ENCODE results near the gene SHB. TPM values are rescaled to one million over a fixed set of nuclear protein-coding genes. Genes with fewer than 3 reads are reported as not detected.

SHB gene
- total RNA-seq, 1 experiment from 2014 or later: 12.2 TPM

- POLR2A ChIA-PET: no interaction called here
- Mint-ChIP-seq H3K27me3 (ENCODE audit: low read depth) (no peaks in the 10 kb centered on the region), H3K36me3 (no peaks in the 10 kb centered on the region), H3K9me3 (no peaks in the 10 kb centered on the region), H3K4me3 (no peak overlapping the region), H3K4me1 (peaks cover 14% of the 10 kb centered on the region), H3K27ac (no peak overlapping the region)
- CTCF ChIA-PET: interaction anchor here (2.6 kb wide), 1 partner anchor 47 kb away, joined by 7 read pairs; no protein-coding TSS in a partner anchor
- DNase-seq (ENCODE audit: low spot score) (no peak), ATAC-seq (no peak)
- no peak for TF ChIP-seq STAT6 (CRISPR knock-in tag; conservative IDR thresholded peaks at IDR 0.05; ENCODE audit: low read depth)
- no peak for TF ChIP-seq MAX (CRISPR knock-in tag; IDR thresholded peaks at IDR 0.05)
- no peak for TF ChIP-seq ARID4B (CRISPR knock-in tag; IDR thresholded peaks at IDR 0.05; ENCODE audit: borderline replicate concordance)
- no peak for TF ChIP-seq EMX1 (CRISPR knock-in tag; IDR thresholded peaks at IDR 0.05)
- no peak for TF ChIP-seq CTCF (IDR thresholded peaks at IDR 0.05)
- no peak for TF ChIP-seq ZNF532 (CRISPR knock-in tag; IDR thresholded peaks at IDR 0.05; ENCODE audit: borderline replicate concordance)
- no peak for TF ChIP-seq ATF3 (CRISPR knock-in tag; conservative IDR thresholded peaks at IDR 0.05)
- TF ChIP-seq IRF2 (CRISPR knock-in tag; IDR thresholded peaks at IDR 0.05; ENCODE audit: borderline replicate concordance, low read depth): no peak
These were observed 108.4 kb downstream of the SHB start for GRCh38 chr9:37960631-37961030.

GRCh38 chr9:37959976-37960375 is 109.1 kb downstream of the SHB start:
- no peak for DNase-seq (ENCODE audit: low spot score)
- POLR2A ChIA-PET: no interaction called here
- no peaks in the 10 kb centered on the region for H3K27me3 Mint-ChIP-seq (ENCODE audit: low read depth)
- H3K9me3 Mint-ChIP-seq: no peaks in the 10 kb centered on the region
- H3K4me3 Mint-ChIP-seq: no peak overlapping the region
- H3K4me1 Mint-ChIP-seq: peaks cover 14% of the 10 kb centered on the region
- H3K36me3 Mint-ChIP-seq: peaks cover 2% of the 10 kb centered on the region
- CTCF ChIA-PET: interaction anchor here (2.6 kb wide), 1 partner anchor 47 kb away, joined by 7 read pairs; no protein-coding TSS in a partner anchor
- H3K27ac Mint-ChIP-seq: no peak overlapping the region
- ATAC-seq: no peak
- no peak for TF ChIP-seq ZNF671 (CRISPR knock-in tag; IDR thresholded peaks at IDR 0.05)
- no peak for TF ChIP-seq RELA (CRISPR knock-in tag; IDR thresholded peaks at IDR 0.05; ENCODE audit: borderline replicate concordance)
- TF ChIP-seq MXD4 (CRISPR knock-in tag; IDR thresholded peaks at IDR 0.05; ENCODE audit: borderline replicate concordance): no peak
- no peak for TF ChIP-seq SMAD3 (CRISPR knock-in tag; IDR thresholded peaks at IDR 0.05; ENCODE audit: borderline replicate concordance)
- TF ChIP-seq ZNF317 (CRISPR knock-in tag; IDR thresholded peaks at IDR 0.05; ENCODE audit: borderline replicate concordance, low read depth): no peak
- no peak for TF ChIP-seq FOXJ3 (CRISPR knock-in tag; IDR thresholded peaks at IDR 0.05; ENCODE audit: borderline replicate concordance)
- no peak for TF ChIP-seq NFATC4 (CRISPR knock-in tag; IDR thresholded peaks at IDR 0.05)
- TF ChIP-seq TCF7 (CRISPR knock-in tag; IDR thresholded peaks at IDR 0.05; ENCODE audit: low read depth): no peak
- TF ChIP-seq E2F1 (CRISPR knock-in tag; IDR thresholded peaks at IDR 0.05): no peak
- no peak for TF ChIP-seq EMX1 (CRISPR knock-in tag; IDR thresholded peaks at IDR 0.05)
- TF ChIP-seq ELF4 (CRISPR knock-in tag; IDR thresholded peaks at IDR 0.05; ENCODE audit: low read depth): no peak
- no peak for TF ChIP-seq SOX15 (CRISPR knock-in tag; IDR thresholded peaks at IDR 0.05)

Data from WTC11 (cell line).